GM12878 (cell line): ENCODE measurements around the gene PREX1. TPM values are rescaled to one million over a fixed set of nuclear protein-coding genes. Genes with fewer than 3 reads are reported as not detected.

Experiments
- ATAC-seq: fragments of 200-7000 bp; cut with Tn5 transposase; 3 replicates; pipeline ENCODE4 v1.9.1; 2020; ENCODE audit warnings: mild to moderate bottlenecking, moderate library complexity
- BruUV-seq: library from RNA; stranded (reverse); fragments of 400-500 nt; replicated peaks from 2 replicates; lab custom pipeline; 2021; lab: Mats Ljungman, UMichigan
- CTCF ChIA-PET: fragments of 300-600 bp; sonication (Branson Sonifier 250); formaldehyde crosslinking; extraction: SDS; loops from one replicate; lab custom pipeline; 2021; ENCODE audit warnings: inconsistent platforms; lab: Yijun Ruan, JAX
- POLR2A ChIA-PET: fragments of 350-600 bp; formaldehyde crosslinking; extraction: SDS; loops from one replicate; lab custom pipeline; 2021; ENCODE audit warnings: inconsistent platforms; lab: Charles Lee
- RAD21 ChIA-PET: fragments of 300-600 bp; sonication (Branson Sonifier 250); formaldehyde crosslinking; loops from one replicate; lab custom pipeline; 2023; ENCODE audit warnings: antibody characterized with exemption; ENCODE audit not compliant: unreplicated experiment; lab: Charles Lee
- SMC1A ChIA-PET: fragments of 300-600 bp; sonication (Branson Sonifier 250); formaldehyde crosslinking; loops from one replicate; lab custom pipeline; 2023; ENCODE audit not compliant: unreplicated experiment, uncharacterized antibody; lab: Charles Lee
- DNase-seq: peaks from one replicate; pipeline ENCODE4 v3.0.0-alpha.2; 2011; ENCODE audit warnings: low read depth, low spot score
- FAIRE-seq: peaks from 3 replicates; lab custom pipeline; 2011; peaks lifted over from hg19 to GRCh38; lab: Jason Lieb, UNC
- H2AFZ ChIP-seq: 2 replicates; pipeline ENCODE4 v1.6.0; 2011; ENCODE audit warnings: low read depth, low read length, control low read depth; ENCODE audit not compliant: control insufficient read depth
- H3K27ac ChIP-seq: 2 replicates; pipeline ENCODE4 v1.5.1; 2011; ENCODE audit warnings: control low read depth; ENCODE audit not compliant: control insufficient read depth, insufficient read depth
- H3K27me3 ChIP-seq, 2 experiments: replicated peaks in 1 of 2; 2 replicates each; pipeline versions ENCODE4 v1.6.0 to v1.6.1; 2011; ENCODE audit warnings: low read length in 1 of 2; ENCODE audit not compliant: control insufficient read depth in 2 of 2, insufficient read depth in 2 of 2
- H3K36me3 ChIP-seq, 2 experiments: 2 replicates each; pipeline ENCODE4 v1.5.1; 2011; ENCODE audit warnings: low read length in 1 of 2; ENCODE audit not compliant: control insufficient read depth in 2 of 2, insufficient read depth in 2 of 2
- H3K4me1 ChIP-seq: 2 replicates; pipeline ENCODE4 v1.6.1; 2011; ENCODE audit warnings: mild to moderate bottlenecking, low read length, moderate library complexity, mixed read lengths; ENCODE audit not compliant: control insufficient read depth, insufficient read depth
- H3K4me2 ChIP-seq: 2 replicates; pipeline ENCODE4 v1.6.0; 2011; ENCODE audit warnings: control low read depth; ENCODE audit not compliant: control insufficient read depth, insufficient read depth
- H3K4me3 ChIP-seq: fragments of 200-600 bp; sonication (generic); 2 replicates; pipeline ENCODE4 v1.5.1; 2016
- H3K79me2 ChIP-seq: 2 replicates; pipeline ENCODE4 v1.6.0; 2011; ENCODE audit warnings: low read length; ENCODE audit not compliant: control insufficient read depth, insufficient read depth
- H3K9ac ChIP-seq: 2 replicates; pipeline ENCODE4 v1.8.0; 2011; ENCODE audit warnings: low read length, control low read depth, mixed read lengths; ENCODE audit not compliant: control insufficient read depth, insufficient read depth
- H3K9me3 ChIP-seq: replicated peaks from 3 replicates; pipeline ENCODE4 v1.5.1; 2011; ENCODE audit warnings: mild to moderate bottlenecking, low read length; ENCODE audit not compliant: control insufficient read depth, insufficient read depth
- H4K20me1 ChIP-seq: 2 replicates; pipeline ENCODE4 v1.6.0; 2011; ENCODE audit not compliant: control insufficient read depth, insufficient read depth
- ATF7 ChIP-seq: fragments of 450-650 bp; IDR thresholded peaks from 2 replicates; pipeline ENCODE4 v1.6.1; 2016; ENCODE audit warnings: low read depth, mild to moderate bottlenecking
- HDAC6 ChIP-seq: fragments of 200-600 bp; sonication (generic); IDR thresholded peaks from one replicate; pipeline ENCODE4 v1.8.0; 2017; ENCODE audit warnings: antibody characterized with exemption; ENCODE audit not compliant: unreplicated experiment
- TBL1XR1 ChIP-seq: IDR thresholded peaks from 2 replicates; pipeline ENCODE4 v1.6.1; 2012; ENCODE audit warnings: low read depth, low read length, improper control_type of control experiment
- ZBED1 ChIP-seq: IDR thresholded peaks from 2 replicates; pipeline ENCODE4 v1.6.1; 2016; ENCODE audit warnings: borderline replicate concordance
- ZSCAN29 ChIP-seq: fragments of 450-650 bp; IDR thresholded peaks from 2 replicates; pipeline ENCODE4 v1.6.1; 2017; ENCODE audit warnings: mild to moderate bottlenecking, moderate library complexity
- WGBS: methylation state at CpG from one replicate; pipeline ENCODE4 v1.1.6; 2016; ENCODE audit warnings: low lambda C conversion rate; ENCODE audit not compliant: insufficient replicate concordance, insufficient coverage; ENCODE audit errors: missing lambda C conversion rate; 5-methylcytosine and 5-hydroxymethylcytosine counted together
- in situ Hi-C: fragments of 300-500 bp; cut with MboI; formaldehyde crosslinking; loops from 9 replicates; pipeline ENCODE4 v1.14.3; 2018; ENCODE audit warnings: mixed read lengths
- intact Hi-C: fragments of 100-400 bp; cut with micrococcal nuclease; formaldehyde crosslinking; loops from one replicate; pipeline ENCODE4 v1.14.2; 2022; ENCODE audit not compliant: unreplicated experiment
- polyA plus RNA-seq, 11 experiments: library from polyadenylated mRNA; depleted of rRNA in 4 of 11; unstranded in 6 of 11; stranded (reverse) in 5 of 11; fragments of >200 nt; fragmentation: Nextera tagmentation in 4 of 11; fragmentation: Illumina TruSeq in 1 of 11; extraction: Ambion mirVana in 4 of 11; extraction: Trizol in 1 of 11; gene quantifications; 1 replicate in 1 of 11; 2 replicates in 10 of 11; pipeline versions ENCODE4 v1.2.1 to v1.2.3, GENCODE V29; 2011 to 2016; ENCODE audit warnings: inconsistent platforms in 2 of 11, missing spikeins in 2 of 11, low read depth in 1 of 11
- total RNA-seq, 4 experiments: library from RNA; depleted of rRNA in 3 of 4; stranded (reverse); fragments of >200 nt in 3 of 4; fragmentation: Illumina TruSeq in 1 of 4; extraction: Trizol in 1 of 4; gene quantifications; 2 replicates each; pipeline versions ENCODE4 v1.2.1 to v1.2.3, GENCODE V29; 2013 to 2021
- TF ChIP-seq, protein P1 (sequence below): fragments of 450-650 bp; IDR thresholded peaks from 2 replicates; pipeline ENCODE4 v1.6.1; 2018; ENCODE audit warnings: mild to moderate bottlenecking, low read depth, moderate library complexity; ENCODE audit not compliant: partially characterized antibody
- TF ChIP-seq, protein P2 (sequence below): IDR thresholded peaks from 2 replicates; pipeline ENCODE4 v1.6.1; 2012; ENCODE audit warnings: low read depth, low read length, improper control_type of control experiment

PREX1 gene
- total and polyA plus RNA-seq, 10 of the 15 experiments (the other 5 are each of a cell fraction or from before 2014, with no cell fraction given): 2.6 to 114 (median 38.9) TPM

DNA sequence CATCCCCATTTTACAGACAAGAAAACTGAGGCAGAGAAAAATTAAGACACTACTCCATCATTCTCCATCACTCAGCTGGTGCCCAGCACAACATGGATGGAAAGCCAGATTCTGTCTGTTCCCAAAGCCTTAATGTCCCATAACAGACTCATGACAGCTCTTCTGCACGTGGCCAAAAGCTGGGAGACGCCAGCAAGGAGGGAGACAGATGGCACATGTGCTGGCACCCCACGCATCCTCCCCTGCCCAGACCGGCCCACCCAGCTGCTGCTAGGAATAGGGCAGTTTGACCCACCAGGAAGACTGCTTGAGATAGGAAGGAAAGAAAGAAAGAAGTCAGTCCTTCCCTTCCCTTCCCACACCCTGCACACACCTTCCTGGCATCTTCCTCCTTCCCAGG, 96.3 kb downstream of the PREX1 start:
- H3K79me2 ChIP-seq: peaks cover 8% of the 10 kb centered on the region; the same call in 1 of the 2 replicates
- no TSS peak for BruUV-seq
- DNase-seq: no peak
- intact Hi-C loops: no loop called here
- H4K20me1 ChIP-seq: no peaks in the 10 kb centered on the region
- SMC1A ChIA-PET: interaction anchor here (0.7 kb wide), 1 partner anchor 10 kb away, joined by 3 read pairs; no protein-coding TSS in a partner anchor
- no peaks in the 10 kb centered on the region for H3K27me3 ChIP-seq
- RAD21 ChIA-PET: no interaction called here
- H3K4me1 ChIP-seq: peaks cover 3% of the 10 kb centered on the region
- no peak overlapping the region for H2AFZ ChIP-seq
- CTCF ChIA-PET: no interaction called here
- no peak for ATAC-seq
- H3K36me3 ChIP-seq: peaks cover 35 to 51% of the 10 kb centered on the region in 2 experiments
- POLR2A ChIA-PET: interaction anchor here (0.6 kb wide), 1 partner anchor 118 kb away, joined by 3 read pairs; no protein-coding TSS in a partner anchor
- H3K9ac ChIP-seq: no peak overlapping the region
- no peaks in the 10 kb centered on the region for H3K9me3 ChIP-seq
- in situ Hi-C loops: no loop called here
- TF ChIP-seq, protein P1, sequence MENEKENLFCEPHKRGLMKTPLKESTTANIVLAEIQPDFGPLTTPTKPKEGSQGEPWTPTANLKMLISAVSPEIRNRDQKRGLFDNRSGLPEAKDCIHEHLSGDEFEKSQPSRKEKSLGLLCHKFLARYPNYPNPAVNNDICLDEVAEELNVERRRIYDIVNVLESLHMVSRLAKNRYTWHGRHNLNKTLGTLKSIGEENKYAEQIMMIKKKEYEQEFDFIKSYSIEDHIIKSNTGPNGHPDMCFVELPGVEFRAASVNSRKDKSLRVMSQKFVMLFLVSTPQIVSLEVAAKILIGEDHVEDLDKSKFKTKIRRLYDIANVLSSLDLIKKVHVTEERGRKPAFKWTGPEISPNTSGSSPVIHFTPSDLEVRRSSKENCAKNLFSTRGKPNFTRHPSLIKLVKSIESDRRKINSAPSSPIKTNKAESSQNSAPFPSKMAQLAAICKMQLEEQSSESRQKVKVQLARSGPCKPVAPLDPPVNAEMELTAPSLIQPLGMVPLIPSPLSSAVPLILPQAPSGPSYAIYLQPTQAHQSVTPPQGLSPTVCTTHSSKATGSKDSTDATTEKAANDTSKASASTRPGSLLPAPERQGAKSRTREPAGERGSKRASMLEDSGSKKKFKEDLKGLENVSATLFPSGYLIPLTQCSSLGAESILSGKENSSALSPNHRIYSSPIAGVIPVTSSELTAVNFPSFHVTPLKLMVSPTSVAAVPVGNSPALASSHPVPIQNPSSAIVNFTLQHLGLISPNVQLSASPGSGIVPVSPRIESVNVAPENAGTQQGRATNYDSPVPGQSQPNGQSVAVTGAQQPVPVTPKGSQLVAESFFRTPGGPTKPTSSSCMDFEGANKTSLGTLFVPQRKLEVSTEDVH: no peak
- no peak for TF ChIP-seq ATF7
- TF ChIP-seq, protein P2, sequence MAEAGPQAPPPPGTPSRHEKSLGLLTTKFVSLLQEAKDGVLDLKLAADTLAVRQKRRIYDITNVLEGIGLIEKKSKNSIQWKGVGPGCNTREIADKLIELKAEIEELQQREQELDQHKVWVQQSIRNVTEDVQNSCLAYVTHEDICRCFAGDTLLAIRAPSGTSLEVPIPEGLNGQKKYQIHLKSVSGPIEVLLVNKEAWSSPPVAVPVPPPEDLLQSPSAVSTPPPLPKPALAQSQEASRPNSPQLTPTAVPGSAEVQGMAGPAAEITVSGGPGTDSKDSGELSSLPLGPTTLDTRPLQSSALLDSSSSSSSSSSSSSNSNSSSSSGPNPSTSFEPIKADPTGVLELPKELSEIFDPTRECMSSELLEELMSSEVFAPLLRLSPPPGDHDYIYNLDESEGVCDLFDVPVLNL: no peak
- no peak for TF ChIP-seq ZBED1
- TF ChIP-seq ZSCAN29: no peak
- no peak for TF ChIP-seq TBL1XR1
- no peak for TF ChIP-seq HDAC6
- H3K4me3 ChIP-seq: no peak overlapping the region
- no peak overlapping the region for H3K27ac ChIP-seq
- WGBS: 98% methylated on average over 4 of the region's 4 CpGs
- H3K4me2 ChIP-seq: no peak overlapping the region
- no peak for FAIRE-seq
